HPDE6-E6E7 (cell line): Measurements from ENCODE around the gene UGT1A1.

ENCODE experiments used
- DNase-seq: peaks from one replicate; pipeline ENCODE4 v3.0.0; 2011; ENCODE audit warnings: missing footprints; ENCODE audit errors: extremely low spot score

UGT1A1 gene

DNA sequence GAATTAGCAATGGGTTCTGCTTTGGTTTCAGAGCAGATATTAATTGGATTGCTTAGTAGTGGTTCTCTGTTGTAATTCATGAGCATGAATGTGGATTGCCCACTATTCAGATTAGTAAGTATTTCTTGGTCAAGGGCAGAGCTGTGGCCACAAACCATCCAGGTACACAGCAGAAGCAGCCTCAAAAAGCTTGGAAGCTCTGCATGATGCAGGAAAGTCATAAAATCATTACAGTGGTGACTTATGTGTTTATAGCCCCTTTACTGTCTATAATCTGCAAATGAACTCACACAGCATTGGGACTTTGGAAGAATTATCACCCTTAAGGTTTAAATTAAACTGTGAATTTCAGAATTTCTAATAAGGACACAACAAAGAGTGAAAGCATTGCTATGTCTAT, 1.9 kb upstream of the UGT1A1 start:
- no peak for DNase-seq

DNA sequence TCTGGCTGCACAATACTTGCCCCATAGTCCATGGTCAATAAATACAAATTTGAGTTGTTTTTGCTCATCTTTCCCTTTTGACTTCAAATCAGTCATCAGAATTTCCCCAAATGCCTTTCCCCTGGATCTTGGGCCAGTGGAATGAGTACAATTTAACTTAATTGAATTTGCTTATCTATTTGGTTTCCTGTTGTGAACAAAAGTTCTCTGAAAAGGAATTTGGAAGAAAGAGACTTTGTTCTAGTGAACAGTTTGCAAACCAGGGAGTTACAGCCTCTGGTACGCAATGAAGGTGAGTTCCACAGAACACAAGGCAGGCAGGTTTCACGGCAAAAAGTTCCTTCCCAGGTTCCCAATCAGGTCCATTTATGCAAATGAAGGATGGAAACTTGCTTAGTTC, 1.2 kb upstream of the UGT1A1 start:
- DNase-seq: no peak

DNA sequence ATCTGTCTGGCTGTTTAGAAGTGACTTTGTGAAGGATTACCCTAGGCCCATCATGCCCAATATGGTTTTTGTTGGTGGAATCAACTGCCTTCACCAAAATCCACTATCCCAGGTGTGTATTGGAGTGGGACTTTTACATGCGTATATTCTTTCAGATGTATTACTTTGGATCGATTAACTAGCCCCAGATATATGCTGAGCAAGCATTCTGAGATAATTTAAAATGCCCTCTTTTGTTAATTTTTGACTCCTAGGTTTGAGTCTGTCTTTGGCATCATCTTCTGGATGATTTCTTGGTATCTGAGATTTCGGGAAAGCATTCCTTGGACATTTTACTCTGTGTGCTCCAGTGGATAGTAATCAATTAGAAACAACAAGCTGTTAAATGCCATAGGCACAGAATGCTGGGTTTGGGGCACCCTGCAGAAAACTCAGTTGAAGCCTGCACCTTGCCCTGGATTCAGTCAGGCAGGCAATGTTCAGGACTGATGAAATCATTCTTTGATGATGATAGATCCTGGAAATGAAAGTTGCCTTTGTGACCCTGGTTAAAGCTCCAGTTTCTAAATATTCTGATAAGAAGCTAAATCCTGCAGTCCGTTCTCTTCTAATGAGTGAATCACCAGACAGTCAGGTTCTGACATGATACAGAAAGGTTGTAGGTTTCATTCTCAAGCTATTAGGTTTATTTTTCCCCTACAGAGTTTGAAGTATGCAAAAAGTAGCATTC, 1.1 kb downstream of the UGT1A1 start:
- peak; percentile 70 for DNase-seq

DNA sequence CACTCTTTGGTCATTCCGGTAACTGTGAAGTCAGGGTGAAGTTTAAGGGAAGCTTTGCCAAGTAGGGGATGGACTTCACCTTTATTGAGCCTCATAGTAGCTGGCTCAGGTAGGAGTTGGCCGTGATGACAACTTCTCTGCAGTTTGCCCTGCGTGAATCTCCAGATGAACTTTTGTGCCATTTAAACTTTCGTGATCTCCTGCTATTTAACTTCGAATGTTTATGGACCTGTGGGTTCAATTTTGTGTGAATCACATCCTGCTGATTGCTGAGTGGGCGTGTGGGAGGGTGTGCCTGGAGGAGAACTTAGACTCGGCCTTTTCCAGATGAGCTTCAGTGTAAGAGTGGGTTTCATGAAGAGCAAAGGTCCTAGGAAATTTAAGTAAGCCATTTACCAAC, 4.2 kb downstream of the UGT1A1 start:
- DNase-seq: no peak

DNA sequence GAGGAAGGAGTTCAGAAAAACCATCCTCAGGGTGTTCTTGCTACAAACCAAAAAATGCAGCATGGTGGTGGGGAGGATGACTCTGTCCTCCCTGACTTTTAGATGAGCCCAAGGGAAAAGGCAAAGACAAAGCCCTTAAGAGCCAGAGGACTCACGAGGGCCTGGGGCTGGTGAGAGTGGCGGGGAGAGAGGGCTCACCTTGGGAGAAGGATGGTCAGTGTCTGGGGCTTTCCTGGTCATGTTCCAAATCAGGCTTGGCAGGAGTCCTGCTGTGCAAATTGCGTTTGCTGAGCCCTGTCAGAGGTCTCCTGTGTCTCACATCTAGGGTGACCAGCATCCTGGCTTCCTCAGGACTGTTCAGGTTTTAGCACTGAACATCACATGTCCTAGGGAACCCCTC, 4.7 kb downstream of the UGT1A1 start:
- no peak for DNase-seq

DNA sequence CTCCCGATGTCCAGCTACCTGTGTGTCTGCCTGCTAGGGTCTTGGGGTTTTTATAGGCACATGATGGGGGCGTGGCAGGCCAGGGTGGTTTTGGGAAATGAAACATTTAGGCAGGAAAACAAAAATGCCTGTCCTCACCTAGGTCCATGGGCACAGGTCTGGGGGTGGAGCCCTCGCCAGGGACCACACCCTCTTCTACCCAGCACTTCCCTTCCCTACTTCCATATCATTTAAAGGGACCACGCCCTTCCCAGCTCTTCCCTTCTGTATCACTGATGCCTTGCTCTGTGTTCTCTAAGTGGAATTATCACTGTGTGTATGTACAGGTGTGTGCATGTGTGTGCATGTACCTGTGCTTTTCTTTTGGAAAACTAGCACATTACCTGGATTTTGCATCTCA, 6.3 kb downstream of the UGT1A1 start:
- DNase-seq: no peak

DNA sequence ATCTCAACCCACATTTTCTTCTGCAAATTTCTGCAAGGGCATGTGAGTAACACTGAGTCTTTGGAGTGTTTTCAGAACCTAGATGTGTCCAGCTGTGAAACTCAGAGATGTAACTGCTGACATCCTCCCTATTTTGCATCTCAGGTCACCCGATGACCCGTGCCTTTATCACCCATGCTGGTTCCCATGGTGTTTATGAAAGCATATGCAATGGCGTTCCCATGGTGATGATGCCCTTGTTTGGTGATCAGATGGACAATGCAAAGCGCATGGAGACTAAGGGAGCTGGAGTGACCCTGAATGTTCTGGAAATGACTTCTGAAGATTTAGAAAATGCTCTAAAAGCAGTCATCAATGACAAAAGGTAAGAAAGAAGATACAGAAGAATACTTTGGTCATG, 8.0 kb downstream of the UGT1A1 start:
- no peak for DNase-seq

DNA sequence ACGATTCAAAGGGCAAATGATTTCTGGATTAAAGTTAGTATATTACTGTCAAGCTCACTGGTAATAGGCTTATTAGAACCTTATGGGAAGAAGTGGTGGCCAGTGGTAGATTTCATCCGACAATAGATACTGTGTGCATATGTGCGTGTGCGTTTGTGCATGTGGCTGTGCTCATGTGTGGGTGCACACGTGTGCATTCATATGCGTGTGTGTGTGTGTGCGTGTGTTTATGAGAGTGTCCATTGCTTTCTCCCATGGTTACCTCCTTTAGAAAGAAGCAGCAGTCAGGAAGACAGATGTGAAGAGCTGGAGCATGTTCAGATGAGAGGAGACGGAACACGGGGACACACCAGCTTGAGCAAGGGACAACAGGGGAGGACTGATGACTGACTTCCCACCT, 9.2 kb downstream of the UGT1A1 start:
- DNase-seq: no peak

DNA sequence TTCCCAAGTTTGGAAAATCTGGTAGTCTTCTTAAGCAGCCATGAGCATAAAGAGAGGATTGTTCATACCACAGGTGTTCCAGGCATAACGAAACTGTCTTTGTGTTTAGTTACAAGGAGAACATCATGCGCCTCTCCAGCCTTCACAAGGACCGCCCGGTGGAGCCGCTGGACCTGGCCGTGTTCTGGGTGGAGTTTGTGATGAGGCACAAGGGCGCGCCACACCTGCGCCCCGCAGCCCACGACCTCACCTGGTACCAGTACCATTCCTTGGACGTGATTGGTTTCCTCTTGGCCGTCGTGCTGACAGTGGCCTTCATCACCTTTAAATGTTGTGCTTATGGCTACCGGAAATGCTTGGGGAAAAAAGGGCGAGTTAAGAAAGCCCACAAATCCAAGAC, 12.1 kb downstream of the UGT1A1 start:
- DNase-seq: no peak

DNA sequence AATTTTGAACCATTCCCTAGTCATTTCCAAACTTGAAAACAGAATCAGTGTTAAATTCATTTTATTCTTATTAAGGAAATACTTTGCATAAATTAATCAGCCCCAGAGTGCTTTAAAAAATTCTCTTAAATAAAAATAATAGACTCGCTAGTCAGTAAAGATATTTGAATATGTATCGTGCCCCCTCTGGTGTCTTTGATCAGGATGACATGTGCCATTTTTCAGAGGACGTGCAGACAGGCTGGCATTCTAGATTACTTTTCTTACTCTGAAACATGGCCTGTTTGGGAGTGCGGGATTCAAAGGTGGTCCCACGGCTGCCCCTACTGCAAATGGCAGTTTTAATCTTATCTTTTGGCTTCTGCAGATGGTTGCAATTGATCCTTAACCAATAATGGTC, 12.5 kb downstream of the UGT1A1 start:
- DNase-seq: no peak

DNA sequence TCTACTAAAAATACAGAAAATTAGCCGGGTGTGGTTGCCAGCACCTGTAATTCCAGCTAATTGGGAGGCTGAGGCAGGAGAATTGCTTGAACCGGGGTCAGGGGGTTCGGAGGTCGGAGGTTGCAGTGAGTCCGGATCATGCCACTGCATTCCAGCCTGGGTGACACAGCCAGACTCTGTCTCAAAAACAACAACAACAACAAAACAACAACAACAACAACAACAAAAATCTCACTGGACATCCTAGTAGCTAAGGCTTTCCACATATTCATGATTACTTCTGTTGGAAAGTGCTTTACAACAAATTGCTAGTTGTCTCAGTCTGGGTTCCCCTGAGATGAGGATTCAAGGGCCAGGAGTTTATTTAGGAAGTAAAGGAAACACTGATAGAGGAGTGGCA, 13.8 kb downstream of the UGT1A1 start:
- no peak for DNase-seq

DNA sequence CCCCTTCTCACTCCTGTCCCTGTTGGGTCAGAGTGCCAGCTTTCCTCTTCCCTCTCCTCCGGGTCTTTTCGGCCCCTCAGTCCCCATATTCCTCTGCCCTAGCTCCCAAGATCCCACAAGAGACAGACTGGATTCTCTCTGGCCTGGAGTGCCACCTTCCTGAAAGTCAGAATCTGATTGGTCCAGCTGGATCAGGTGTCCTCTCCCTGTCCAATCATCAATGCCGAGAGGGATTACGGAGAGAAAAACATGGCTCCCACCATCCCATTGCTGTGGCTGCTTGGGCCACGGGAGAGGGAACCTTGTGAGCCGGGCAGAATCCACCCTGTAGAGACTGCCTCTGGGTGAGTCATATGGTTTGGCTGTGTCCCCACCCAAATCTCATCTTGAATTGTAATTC, 15.3 kb downstream of the UGT1A1 start:
- DNase-seq: no peak

DNA sequence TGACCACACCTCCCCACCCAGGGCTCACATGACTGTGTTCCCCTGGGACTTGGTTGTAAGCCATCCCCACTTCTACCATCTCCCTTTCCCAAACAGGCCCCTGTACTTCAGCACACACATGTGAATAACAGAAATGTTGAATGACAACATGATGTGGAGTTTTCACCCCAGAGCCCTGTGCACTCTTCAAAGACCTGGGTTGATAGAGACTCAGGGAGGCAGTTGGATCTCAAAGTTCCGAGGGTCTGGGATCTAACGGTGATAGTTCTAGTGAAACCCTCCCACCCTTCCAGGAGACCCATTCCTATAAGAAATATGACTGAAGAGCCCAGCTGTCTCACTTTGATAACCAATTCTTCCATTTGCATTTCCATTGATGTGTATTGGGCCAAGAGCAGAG, 18.0 kb downstream of the UGT1A1 start, which contains the start of gene MROH2A:
Gene MROH2A (plus strand): TSS at position 301 of the 400 bp plus-strand sequence. CDS start 1,029 bp downstream, outside the sequence.
- no peak for DNase-seq

DNA sequence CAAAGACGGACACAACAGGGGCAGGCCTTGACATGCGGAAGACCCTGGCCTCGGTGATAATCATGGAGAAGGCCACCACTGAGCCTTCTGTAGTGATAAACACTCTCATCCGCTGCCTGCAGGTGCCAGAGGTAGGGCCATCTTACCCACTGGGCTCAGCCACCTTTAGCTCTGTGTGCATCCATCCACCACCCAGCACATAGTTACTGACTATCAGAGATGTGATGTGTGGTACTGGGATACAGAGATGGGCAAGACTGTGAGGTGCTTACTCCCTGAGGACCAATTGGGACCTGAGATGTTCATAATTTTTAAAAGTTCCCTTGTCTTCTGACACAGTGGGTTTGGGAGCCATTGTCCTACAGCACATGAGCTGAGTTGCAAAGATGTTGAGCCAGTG, 19.7 kb downstream of the UGT1A1 start:
- no peak for DNase-seq

DNA sequence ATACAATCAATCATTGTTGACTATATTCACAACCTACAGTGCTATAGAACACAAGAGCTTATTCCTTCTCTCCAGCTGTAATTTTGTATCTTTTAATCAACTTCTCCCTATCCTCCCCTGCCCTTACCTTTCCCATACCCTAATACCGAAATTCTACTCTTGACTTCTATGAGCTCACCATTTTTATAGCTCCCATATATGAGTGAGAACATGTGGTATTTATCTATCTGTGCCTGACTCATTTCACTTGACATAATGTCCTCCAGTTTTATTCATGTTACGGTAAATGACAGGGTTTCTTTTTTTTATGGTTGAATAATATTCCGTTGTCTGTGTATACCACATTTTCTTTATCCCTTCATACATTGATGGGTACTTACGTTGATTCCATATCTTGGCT, 20.7 kb downstream of the UGT1A1 start:
- no peak for DNase-seq

DNA sequence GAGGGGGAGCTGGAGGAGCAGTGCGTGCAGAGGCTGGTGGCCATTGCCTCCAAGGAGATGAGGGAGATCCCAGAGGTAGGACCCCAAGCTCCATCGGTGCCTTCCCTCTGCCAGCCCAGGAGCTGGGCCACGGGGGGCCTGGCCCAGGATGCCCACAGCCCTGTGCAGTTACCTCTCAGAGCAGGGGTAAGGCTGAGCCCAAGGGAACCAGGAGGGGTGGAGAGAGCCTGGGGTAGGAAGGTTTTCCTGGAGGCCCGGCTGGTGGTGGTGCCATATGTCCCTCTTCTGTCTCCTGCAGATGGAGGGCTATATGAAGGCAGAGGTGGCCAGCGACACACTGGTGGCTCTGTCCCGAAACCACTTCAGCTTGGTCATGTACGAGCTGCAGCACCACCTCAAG, 29.5 kb downstream of the UGT1A1 start:
- DNase-seq: no peak

DNA sequence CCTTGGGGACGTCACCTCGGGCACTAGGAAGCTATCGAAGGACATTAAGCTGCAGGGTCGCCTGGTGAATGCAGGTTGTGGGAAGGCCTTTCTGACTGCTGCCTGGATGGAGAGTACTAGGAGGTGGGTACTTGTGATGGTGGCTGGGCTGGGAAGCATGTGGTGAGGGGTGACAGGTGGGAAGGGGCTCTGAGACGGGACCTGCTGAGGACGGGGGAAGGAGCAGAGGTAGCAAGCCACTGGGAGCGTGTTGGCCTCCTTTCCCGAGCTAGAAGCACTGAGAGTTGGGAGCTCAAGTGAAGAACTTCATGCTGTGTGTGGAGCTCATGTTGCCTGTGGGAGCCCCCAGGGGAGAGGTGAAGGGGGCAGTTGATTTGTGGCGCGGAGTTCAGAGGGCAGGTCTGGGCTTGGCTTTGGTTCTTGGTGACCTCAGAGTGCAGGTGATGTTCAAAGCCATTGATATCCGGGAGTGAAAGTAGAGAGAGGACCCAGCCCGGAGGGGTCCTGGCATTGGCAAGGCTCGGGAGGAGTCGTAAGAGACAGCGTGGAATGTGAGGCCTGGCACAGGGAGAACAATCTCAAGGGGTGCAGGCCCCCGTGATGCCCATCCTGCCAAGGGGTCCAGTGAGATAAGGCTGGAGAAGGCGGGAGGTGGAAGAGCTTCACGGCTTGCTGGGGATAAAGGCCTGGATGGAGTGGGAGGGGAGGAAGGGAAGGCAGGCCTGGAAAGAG, 31.2 kb downstream of the UGT1A1 start:
- no peak for DNase-seq

DNA sequence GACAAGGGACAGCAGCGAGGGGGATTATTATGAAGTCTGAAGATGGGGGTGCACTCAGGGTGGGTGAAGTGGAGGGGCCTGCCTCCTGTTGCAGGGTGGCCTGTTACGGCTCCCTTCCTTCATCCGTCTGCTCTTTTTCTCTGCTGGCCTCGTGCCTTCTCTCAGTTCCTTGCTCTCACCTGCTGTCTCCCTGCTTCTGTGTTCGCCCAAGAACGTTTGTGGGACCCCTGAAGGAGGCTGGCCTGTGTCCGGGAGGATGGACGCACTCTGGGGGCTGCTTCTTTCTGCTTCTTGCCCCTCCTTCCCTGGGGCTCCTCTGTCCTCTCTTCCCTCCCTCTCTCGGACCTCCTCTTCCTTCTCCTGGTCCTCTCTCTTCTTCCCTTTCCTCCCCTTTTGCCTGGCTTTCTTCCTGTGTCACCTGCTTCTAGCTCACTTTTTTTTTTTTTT, 31.8 kb downstream of the UGT1A1 start:
- no peak for DNase-seq

DNA sequence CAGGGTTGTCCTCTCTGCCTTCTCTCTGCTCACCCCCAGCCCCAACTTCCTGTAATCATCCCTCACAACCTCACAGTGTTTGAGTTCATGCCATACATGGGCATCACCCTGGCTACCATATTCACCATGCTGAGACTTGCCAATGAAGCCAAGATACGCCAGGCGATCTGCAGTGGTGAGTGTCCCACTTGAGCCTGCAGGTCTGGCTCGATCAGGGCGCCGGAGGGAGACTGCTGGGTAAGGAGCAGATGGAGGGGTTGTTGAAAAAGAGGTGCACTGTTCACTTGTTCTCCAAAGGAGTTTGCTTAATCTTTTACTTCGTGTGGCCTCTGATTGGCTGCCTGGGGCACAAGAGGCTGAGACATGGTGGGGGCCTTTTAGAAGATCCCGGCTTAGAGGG, 32.6 kb downstream of the UGT1A1 start:
- no peak for DNase-seq

DNA sequence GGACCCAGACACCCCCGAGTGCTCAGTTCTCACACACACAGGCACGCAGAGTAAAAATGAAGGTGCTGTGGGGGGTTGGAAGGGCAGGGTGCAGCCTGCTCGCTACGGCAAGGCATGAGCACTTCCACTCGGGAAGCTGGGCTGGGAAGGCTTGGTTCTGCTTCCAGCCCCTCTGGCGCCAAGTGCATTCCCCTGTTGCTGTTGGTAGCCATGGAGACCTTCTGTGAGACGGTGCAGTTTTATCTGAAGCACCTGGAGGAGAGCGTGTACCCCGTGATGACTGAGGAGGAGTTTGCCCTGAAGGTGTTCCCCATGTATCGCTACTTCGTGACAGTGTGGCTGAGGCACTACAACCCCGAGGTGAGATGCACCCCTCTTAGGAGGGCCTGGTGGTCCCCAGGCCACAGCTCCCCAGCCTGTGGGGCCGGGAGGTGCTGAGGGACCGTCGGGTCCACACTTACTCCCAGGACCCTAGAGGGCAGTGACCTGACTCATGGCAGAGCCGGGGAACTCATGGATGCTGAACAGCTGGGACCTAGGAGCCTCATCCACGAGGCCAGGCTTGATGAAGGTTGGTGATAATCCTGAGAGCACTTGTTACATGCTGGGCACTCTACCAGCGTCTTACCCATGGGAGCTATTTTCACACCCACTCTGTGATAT, 33.5 kb downstream of the UGT1A1 start:
- DNase-seq: no peak

DNA sequence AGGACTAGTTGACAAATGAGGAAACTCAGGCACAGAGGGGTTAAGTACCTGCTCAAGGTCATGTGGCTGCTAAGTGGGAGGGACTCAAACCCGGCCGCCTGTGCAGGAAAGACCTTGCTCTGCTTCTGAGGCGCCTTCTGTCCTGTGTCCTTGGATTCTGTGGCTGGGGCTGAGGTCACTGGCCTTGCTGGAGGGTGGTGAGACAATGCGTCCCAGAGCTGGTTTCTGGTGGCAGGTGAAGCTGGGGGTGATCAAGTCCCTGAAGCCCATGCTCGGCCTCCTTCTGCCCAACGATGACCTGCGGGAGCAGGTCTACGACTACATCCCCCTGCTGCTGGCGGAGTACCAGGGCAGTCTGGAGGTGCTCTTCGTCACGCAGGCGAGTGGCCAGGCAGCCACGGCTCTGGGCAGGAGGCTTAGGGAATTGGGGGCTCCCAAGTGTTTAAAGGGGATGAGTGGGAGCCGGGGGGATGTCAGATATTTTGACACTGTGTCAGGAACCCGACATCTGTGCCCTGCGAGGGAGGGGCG, 34.1 kb downstream of the UGT1A1 start:
- DNase-seq: no peak

DNA sequence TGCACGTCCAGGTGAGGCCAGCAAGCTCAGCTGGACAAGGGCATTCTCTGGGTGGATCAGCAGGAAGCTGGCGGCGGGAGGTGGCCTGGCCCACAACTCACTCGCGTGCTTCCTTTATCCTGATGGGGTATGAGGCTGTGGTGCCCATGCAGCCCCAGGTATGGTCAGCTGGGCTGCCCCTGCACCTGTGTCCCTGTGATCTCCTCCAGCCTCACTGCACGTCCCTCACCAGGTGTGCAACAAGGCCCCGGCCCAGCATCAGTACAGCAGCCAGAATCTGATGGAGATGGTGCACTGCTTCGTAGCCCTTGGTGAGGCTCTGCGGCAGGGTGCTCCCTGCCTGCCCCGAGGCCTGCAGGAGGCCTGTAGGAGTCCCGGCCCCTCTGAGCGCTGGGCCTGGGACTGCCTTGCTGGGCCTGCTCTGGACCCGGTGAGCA, 35.7 kb downstream of the UGT1A1 start:
- DNase-seq: no peak

DNA sequence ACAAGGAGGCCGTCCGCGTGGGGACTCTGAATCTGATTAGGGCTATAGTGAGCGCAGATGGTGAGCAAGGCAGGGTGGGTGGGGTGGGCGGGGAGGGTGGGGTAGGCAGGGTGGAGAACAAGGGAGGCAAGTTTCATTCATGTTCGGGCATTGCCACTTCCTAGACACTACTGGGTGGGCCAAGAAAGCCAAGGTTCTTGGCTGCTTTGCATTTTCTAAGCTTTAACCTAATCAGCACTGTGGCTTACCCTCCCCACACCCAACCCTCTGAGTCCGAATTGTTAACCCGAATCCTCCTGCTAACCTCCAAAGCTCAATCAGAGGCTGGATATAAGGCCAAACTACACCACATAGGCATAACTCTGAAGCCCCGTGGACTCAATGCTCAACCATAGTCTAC, 36.2 kb downstream of the UGT1A1 start:
- no peak for DNase-seq
